Endothelial cell of umbilical vein (primary cell): ENCODE measurements around the gene OR52B6. TPM values are rescaled to one million over a fixed set of nuclear protein-coding genes. Genes with fewer than 3 reads are reported as not detected.

Experiments
- BruUV-seq: library from RNA; stranded (reverse); fragments of 400-500 nt; replicated peaks from 2 replicates; lab custom pipeline; 2021; lab: Mats Ljungman, UMichigan
- CTCF ChIA-PET: fragments of 300-600, 350-600 bp; sonication (Branson Sonifier 250); formaldehyde crosslinking; loops from one replicate; lab custom pipeline; 2021; ENCODE audit warnings: antibody characterized with exemption, inconsistent platforms; lab: Charles Lee
- POLR2A ChIA-PET: fragments of 300-600, 350-600 bp; sonication (Branson Sonifier 250); formaldehyde crosslinking; loops from one replicate; lab custom pipeline; 2021; ENCODE audit warnings: antibody characterized with exemption, inconsistent platforms; lab: Charles Lee
- DNase-seq: peaks from one replicate; pipeline ENCODE4 v3.0.0-alpha.2; 2011; ENCODE audit warnings: low read depth, low spot score
- FAIRE-seq: peaks from 2 replicates; lab custom pipeline; 2011; peaks lifted over from hg19 to GRCh38; lab: Jason Lieb, UNC
- H2AFZ ChIP-seq: 2 replicates; pipeline ENCODE4 v1.6.0; 2012; ENCODE audit warnings: low read depth, low read length, control low read depth, inconsistent platforms
- H3K27ac ChIP-seq: 2 replicates; pipeline ENCODE4 v1.5.1; 2011; ENCODE audit warnings: low read depth, mild to moderate bottlenecking, control low read depth, low read length, moderate library complexity; ENCODE audit not compliant: insufficient read depth
- H3K27me3 ChIP-seq, 2 experiments: 2 replicates each; pipeline versions ENCODE4 v1.6.0 to v1.6.1; 2011; ENCODE audit warnings: low read length in 2 of 2, mixed read lengths in 1 of 2; ENCODE audit not compliant: control insufficient read depth in 2 of 2, insufficient read depth in 2 of 2
- H3K36me3 ChIP-seq, 2 experiments: 2 replicates in 1 of 2; 3 replicates in 1 of 2; pipeline ENCODE4 v1.5.1; 2011; ENCODE audit warnings: low read length in 2 of 2, mild to moderate bottlenecking in 1 of 2, moderate library complexity in 1 of 2; ENCODE audit not compliant: control insufficient read depth in 2 of 2, insufficient read depth in 2 of 2; ENCODE audit errors: extremely low read depth in 1 of 2
- H3K4me1 ChIP-seq: 3 replicates; pipeline ENCODE4 v1.5.1; 2011; ENCODE audit warnings: mild to moderate bottlenecking, low read length; ENCODE audit not compliant: control insufficient read depth, insufficient read depth; ENCODE audit errors: extremely low read depth
- H3K4me2 ChIP-seq: 2 replicates; pipeline ENCODE4 v1.6.1; 2011; ENCODE audit warnings: low read length, control low read depth, mixed read lengths; ENCODE audit not compliant: insufficient read depth
- H3K4me3 ChIP-seq, 3 experiments: fragments of 200-600 bp in 1 of 3; sonication (generic), shearing (Covaris generic) in 1 of 3; replicated peaks in 1 of 3; 2 replicates each; pipeline ENCODE4 v1.5.1; 2011 to 2016; ENCODE audit warnings: control low read depth in 3 of 3, low read length in 3 of 3, mild to moderate bottlenecking in 2 of 3, inconsistent platforms in 1 of 3, low read depth in 1 of 3, moderate library complexity in 1 of 3; ENCODE audit not compliant: insufficient read depth in 1 of 3
- H3K79me2 ChIP-seq: 2 replicates; pipeline ENCODE4 v1.6.0; 2012; ENCODE audit warnings: low read length, inconsistent platforms; ENCODE audit not compliant: control insufficient read depth, insufficient read depth
- H3K9ac ChIP-seq: replicated peaks from 2 replicates; pipeline ENCODE3; 2011; ENCODE audit warnings: low read length, control low read depth; ENCODE audit not compliant: insufficient read depth; ENCODE audit errors: extremely low read depth
- H3K9me1 ChIP-seq: replicated peaks from 3 replicates; pipeline ENCODE4 v1.6.0; 2011; ENCODE audit warnings: mild to moderate bottlenecking, low read length; ENCODE audit not compliant: control insufficient read depth, insufficient read depth; ENCODE audit errors: extremely low read depth
- H3K9me3 ChIP-seq: replicated peaks from 2 replicates; pipeline ENCODE4 v1.5.1; 2012; ENCODE audit warnings: low read length, inconsistent platforms; ENCODE audit not compliant: control insufficient read depth, insufficient read depth
- H4K20me1 ChIP-seq: replicated peaks from 2 replicates; pipeline ENCODE3; 2011; ENCODE audit warnings: mild to moderate bottlenecking, low read length; ENCODE audit not compliant: control insufficient read depth, insufficient read depth; ENCODE audit errors: extremely low read depth
- CTCF ChIP-seq, 2 donors: IDR thresholded peaks; 1 replicate in 1 of 2; 2 replicates in 1 of 2; pipeline ENCODE4 v1.5.1; 2011; ENCODE audit warnings: low read length in 2 of 2, mild to moderate bottlenecking in 2 of 2, moderate library complexity in 2 of 2, control low read depth in 1 of 2, inconsistent platforms in 1 of 2, low read depth in 1 of 2; ENCODE audit not compliant: insufficient read depth in 1 of 2; ENCODE audit errors: extremely low read depth in 1 of 2
- EZH2 ChIP-seq: IDR thresholded peaks from 2 replicates; pipeline ENCODE4 v1.6.1; 2012; ENCODE audit warnings: borderline replicate concordance, low read depth, mild to moderate bottlenecking, moderate library complexity, low read length, inconsistent platforms; ENCODE audit not compliant: severe bottlenecking
- FOS ChIP-seq: IDR thresholded peaks from 2 replicates; pipeline ENCODE4 v1.6.1; 2011; ENCODE audit warnings: mild to moderate bottlenecking, low read length, moderate library complexity, borderline replicate concordance; ENCODE audit not compliant: insufficient read depth
- GATA2 ChIP-seq: IDR thresholded peaks from 2 replicates; pipeline ENCODE4 v1.7.0; 2011; ENCODE audit warnings: low read depth, mild to moderate bottlenecking, moderate library complexity, mixed read lengths, low read length; ENCODE audit not compliant: insufficient read length, insufficient read depth
- JUN ChIP-seq: IDR thresholded peaks from 2 replicates; pipeline ENCODE4 v1.6.1; 2011; ENCODE audit warnings: borderline replicate concordance, low read depth; ENCODE audit not compliant: insufficient read length, insufficient read depth
- MAX ChIP-seq: IDR thresholded peaks from 2 replicates; pipeline ENCODE4 v1.6.1; 2011; ENCODE audit not compliant: insufficient read depth, insufficient read length
- MYC ChIP-seq: IDR thresholded peaks from one replicate; pipeline ENCODE4 v1.6.1; 2011; ENCODE audit warnings: mild to moderate bottlenecking, low read depth, low read length
- POLR2A ChIP-seq: IDR thresholded peaks from 2 replicates; pipeline ENCODE4 v1.6.1; 2012; ENCODE audit warnings: low read depth, mild to moderate bottlenecking, control low read depth, low read length
- POLR2AphosphoS5 ChIP-seq: IDR thresholded peaks from 2 replicates; pipeline ENCODE4 v1.6.1; 2012; ENCODE audit warnings: low read depth, mild to moderate bottlenecking, control low read depth, low read length, moderate library complexity; ENCODE audit not compliant: insufficient read depth
- dilution Hi-C: fragments of 300-500 bp; cut with MboI; formaldehyde crosslinking; loops from one replicate; pipeline ENCODE4 v1.15.0; 2019; ENCODE audit warnings: low sequenced_read_pairs; ENCODE audit not compliant: extremely low pct_ligation_motif_present
- intact Hi-C: fragments of 100-400 bp; cut with micrococcal nuclease; formaldehyde crosslinking; loops from one replicate; pipeline ENCODE4 v1.10.0; 2022
- polyA plus RNA-seq, 4 experiments: library from polyadenylated mRNA; depleted of rRNA in 3 of 4; stranded (reverse) in 3 of 4; unstranded in 1 of 4; fragments of >200 nt; gene quantifications; 2 replicates each; pipeline versions ENCODE4 v1.2.1 to v1.2.3, GENCODE V29; 2011 to 2012; ENCODE audit warnings: missing spikeins in 1 of 4
- total RNA-seq: library from RNA; stranded (reverse); gene quantifications from 2 replicates; pipeline ENCODE4 v1.2.3, GENCODE V29; 2021

The OR52B6 gene
- total and polyA plus RNA-seq, 2 donors (not counting 3 experiments of a cell fraction or from before 2014, with no cell fraction given), result not detected

- DNase-seq (no peak), FAIRE-seq (no peak)
- Histone ChIP-seq H3K4me3 (no peak overlapping the region), H4K20me1 (no peaks in the 10 kb centered on the region), H2AFZ (no peak overlapping the region), H3K79me2 (no peaks in the 10 kb centered on the region), H3K4me1 (no peaks in the 10 kb centered on the region), H3K9me1 (no peaks in the 10 kb centered on the region), H3K9me3 (no peaks in the 10 kb centered on the region), H3K4me2 (no peak overlapping the region), H3K27ac (no peak overlapping the region), H3K27me3 (peaks cover 0 to 3% of the 10 kb centered on the region in 2 experiments), H3K36me3 (no peaks in the 10 kb centered on the region), H3K9ac (no peak overlapping the region)
- BruUV-seq, result no TSS peak
- TF ChIP-seq EZH2, result no peak
- no peak for TF ChIP-seq FOS
- no peak for TF ChIP-seq POLR2A
- no peak for TF ChIP-seq JUN
- TF ChIP-seq CTCF (IDR thresholded peaks at IDR 0.05; ENCODE audit: extremely low read depth in 1 of 2, insufficient read depth in 1 of 2, low read depth in 1 of 2, low read length in 2 of 2), result no peak
- no peak for TF ChIP-seq POLR2AphosphoS5
- no peak for TF ChIP-seq MAX
- no peak for TF ChIP-seq MYC
- no peak for TF ChIP-seq GATA2
- intact Hi-C loops (no loop called here), dilution Hi-C loops (no loop called here)
- ChIA-PET CTCF (no interaction called here), POLR2A (no interaction called here)
Observed at GRCh38 chr11:5575152-5575551, 5.5 kb upstream of the OR52B6 start.
